ENCODE measurements around the gene FAF1. TPM values are rescaled to one million over a fixed set of nuclear protein-coding genes. Genes with fewer than 3 reads are reported as not detected.
A peak's percentile ranks its signal among the peaks of the same experiment; 100 is the strongest.

The FAF1 gene
- total and polyA plus RNA-seq, 2 experiments from 2014 or later = 7.2 to 49.1 TPM

- H3K9me3 ChIP-seq (ENCODE audit: low read depth) = no peaks in the 10 kb centered on the region
- WGBS, 2 experiments (ENCODE audit: low coverage in 1 of 2, low lambda C conversion rate in 2 of 2, missing lambda C conversion rate in 2 of 2) = 69 to 80% methylated on average over 4 of the region's 4 CpGs
- in situ Hi-C loops (cut with MboI) = no loop called here
- no peaks in the 10 kb centered on the region for H3K27me3 ChIP-seq (replicated peaks; ENCODE audit: insufficient read depth)
- no peak overlapping the region for H3K4me2 ChIP-seq (ENCODE audit: unreplicated experiment)
- H3K27ac ChIP-seq = no peak overlapping the region
- no peaks in the 10 kb centered on the region for H3F3A ChIP-seq (ENCODE audit: insufficient read depth)
- no peak for DNase-seq
- H4K20me1 ChIP-seq (ENCODE audit: insufficient read depth) = no peaks in the 10 kb centered on the region
- H3K79me2 ChIP-seq (ENCODE audit: insufficient read depth) = no peaks in the 10 kb centered on the region
- no peak overlapping the region for H2AFZ ChIP-seq
- no peaks in the 10 kb centered on the region for H3K36me3 ChIP-seq (ENCODE audit: low read depth)
- no peak overlapping the region for H3K4me3 ChIP-seq
- H3K4me1 ChIP-seq (ENCODE audit: insufficient read depth) = peaks cover 10% of the 10 kb centered on the region
- no peak overlapping the region for H3K9ac ChIP-seq
- no peak for TF ChIP-seq EZH2 (IDR thresholded peaks at IDR 0.05; ENCODE audit: insufficient read depth, poor library complexity, severe bottlenecking)
- no peak for TF ChIP-seq EZH2phosphoT487 (IDR thresholded peaks at IDR 0.05; ENCODE audit: insufficient read depth, low read depth)
- H3K9me2 ChIP-seq (ENCODE audit: insufficient read depth) = no peaks in the 10 kb centered on the region
Observed at GRCh38 chr1:50986653-50987052, 26.6 kb upstream of the FAF1 start.

- H3K9me2 ChIP-seq (ENCODE audit: insufficient read depth) = no peaks in the 10 kb centered on the region
- H3K9me3 ChIP-seq (ENCODE audit: low read depth) = no peaks in the 10 kb centered on the region
- no peaks in the 10 kb centered on the region for H4K20me1 ChIP-seq (ENCODE audit: insufficient read depth)
- H3K27ac ChIP-seq = no peak overlapping the region
- 54 to 64% methylated on average over 1 of the region's 1 CpG for WGBS, 2 experiments (ENCODE audit: low coverage in 1 of 2, low lambda C conversion rate in 2 of 2, missing lambda C conversion rate in 2 of 2)
- H3K79me2 ChIP-seq (ENCODE audit: insufficient read depth) = peaks cover 10% of the 10 kb centered on the region
- in situ Hi-C loops (cut with MboI) = no loop called here
- TF ChIP-seq EZH2 (IDR thresholded peaks at IDR 0.05; ENCODE audit: insufficient read depth, poor library complexity, severe bottlenecking) (no peak), EZH2phosphoT487 (IDR thresholded peaks at IDR 0.05; ENCODE audit: insufficient read depth, low read depth) (no peak)
- DNase-seq = no peak
- H3K4me2 ChIP-seq (ENCODE audit: unreplicated experiment) = no peak overlapping the region
- H3K4me1 ChIP-seq (ENCODE audit: insufficient read depth) = peaks cover 9% of the 10 kb centered on the region
- no peaks in the 10 kb centered on the region for H3K36me3 ChIP-seq (ENCODE audit: low read depth)
- H2AFZ ChIP-seq = 0 out of 2 replicates have a peak overlapping the region, but pooled peaks have one; percentile 5
- H3F3A ChIP-seq (ENCODE audit: insufficient read depth) = no peaks in the 10 kb centered on the region
- no peak overlapping the region for H3K9ac ChIP-seq
- no peaks in the 10 kb centered on the region for H3K27me3 ChIP-seq (replicated peaks; ENCODE audit: insufficient read depth)
- H3K4me3 ChIP-seq = no peak overlapping the region
Observed at GRCh38 chr1:50985094-50985493, 25.0 kb upstream of the FAF1 start.

GRCh38 chr1:50983219-50983802 is 23.2 kb upstream of the FAF1 start:
- in situ Hi-C loops (cut with MboI) = no loop called here
- TF ChIP-seq EZH2phosphoT487 (IDR thresholded peaks at IDR 0.05; ENCODE audit: insufficient read depth, low read depth) = no peak
- H3K4me2 ChIP-seq (ENCODE audit: unreplicated experiment) = no peak overlapping the region
- H2AFZ ChIP-seq = no peak overlapping the region
- no peaks in the 10 kb centered on the region for H3K27me3 ChIP-seq (replicated peaks; ENCODE audit: insufficient read depth)
- WGBS, 2 experiments (ENCODE audit: low coverage in 1 of 2, low lambda C conversion rate in 2 of 2, missing lambda C conversion rate in 2 of 2) = 51 to 58% methylated on average over 2 of the region's 2 CpGs
- no peaks in the 10 kb centered on the region for H3K36me3 ChIP-seq (ENCODE audit: low read depth)
- peaks cover 23% of the 10 kb centered on the region; the same call in 1 of the 2 replicates for H3K4me1 ChIP-seq (ENCODE audit: insufficient read depth)
- H3K79me2 ChIP-seq (ENCODE audit: insufficient read depth) = peaks cover 28% of the 10 kb centered on the region
- DNase-seq = no peak
- H4K20me1 ChIP-seq (ENCODE audit: insufficient read depth) = no peaks in the 10 kb centered on the region
- no peaks in the 10 kb centered on the region for H3K9me2 ChIP-seq (ENCODE audit: insufficient read depth)
- H3F3A ChIP-seq (ENCODE audit: insufficient read depth) = 0 out of 2 replicates have a peak, but pooled peaks cover 7% of the 10 kb centered on the region
- no peak overlapping the region for H3K4me3 ChIP-seq
- no peak overlapping the region for H3K9ac ChIP-seq
- H3K27ac ChIP-seq = no peak overlapping the region
- no peaks in the 10 kb centered on the region for H3K9me3 ChIP-seq (ENCODE audit: low read depth)

- TF ChIP-seq EZH2 (IDR thresholded peaks at IDR 0.05; ENCODE audit: insufficient read depth, poor library complexity, severe bottlenecking) (no peak), EZH2phosphoT487 (IDR thresholded peaks at IDR 0.05; ENCODE audit: insufficient read depth, low read depth) (no peak)
- Histone ChIP-seq H3K4me1 (ENCODE audit: insufficient read depth) (peaks cover 23% of the 10 kb centered on the region; the same call in 1 of the 2 replicates), H3K9me3 (ENCODE audit: low read depth) (no peaks in the 10 kb centered on the region), H3K79me2 (ENCODE audit: insufficient read depth) (peaks cover 30% of the 10 kb centered on the region), H4K20me1 (ENCODE audit: insufficient read depth) (no peaks in the 10 kb centered on the region), H3K9ac (no peak overlapping the region), H3K36me3 (ENCODE audit: low read depth) (no peaks in the 10 kb centered on the region), H3K4me2 (ENCODE audit: unreplicated experiment) (no peak overlapping the region), H3K27me3 (replicated peaks; ENCODE audit: insufficient read depth) (no peaks in the 10 kb centered on the region), H3F3A (ENCODE audit: insufficient read depth) (0 out of 2 replicates have a peak, but pooled peaks cover 7% of the 10 kb centered on the region), H3K4me3 (no peak overlapping the region), H3K9me2 (ENCODE audit: insufficient read depth) (no peaks in the 10 kb centered on the region), H3K27ac (no peak overlapping the region), H2AFZ (0 out of 2 replicates have a peak overlapping the region, but pooled peaks have one; percentile 6)
- in situ Hi-C loops (cut with MboI) = no loop called here
- DNase-seq = no peak
- WGBS, 2 experiments (ENCODE audit: low coverage in 1 of 2, low lambda C conversion rate in 2 of 2, missing lambda C conversion rate in 2 of 2) = 97 to 99% methylated on average over 3 of the region's 3 CpGs
Observed at GRCh38 chr1:50982611-50983010, 22.5 kb upstream of the FAF1 start.

Measured in GM23248 (cell line).